ENCODE results near the gene SUGCT.

SUGCT gene

DNA sequence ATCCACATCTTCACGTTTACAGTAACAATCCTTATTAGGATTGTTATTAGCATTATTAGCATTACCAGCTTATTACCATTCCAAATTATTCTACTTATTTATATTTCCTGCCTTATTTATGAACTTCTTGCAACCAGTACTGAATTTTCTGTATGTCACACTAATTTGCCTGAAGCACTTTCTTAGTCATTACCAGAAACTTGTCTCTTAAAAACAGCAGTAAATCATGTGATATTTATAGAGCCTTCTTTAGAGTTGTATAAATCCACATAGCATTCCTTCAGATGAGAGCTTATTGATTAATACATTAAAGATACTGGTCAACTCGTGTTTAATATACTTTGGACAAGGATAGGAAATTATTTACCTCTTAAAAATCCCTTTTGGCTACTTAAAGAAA, 618.6 kb downstream of the SUGCT start:
- no peak for DNase-seq

DNA sequence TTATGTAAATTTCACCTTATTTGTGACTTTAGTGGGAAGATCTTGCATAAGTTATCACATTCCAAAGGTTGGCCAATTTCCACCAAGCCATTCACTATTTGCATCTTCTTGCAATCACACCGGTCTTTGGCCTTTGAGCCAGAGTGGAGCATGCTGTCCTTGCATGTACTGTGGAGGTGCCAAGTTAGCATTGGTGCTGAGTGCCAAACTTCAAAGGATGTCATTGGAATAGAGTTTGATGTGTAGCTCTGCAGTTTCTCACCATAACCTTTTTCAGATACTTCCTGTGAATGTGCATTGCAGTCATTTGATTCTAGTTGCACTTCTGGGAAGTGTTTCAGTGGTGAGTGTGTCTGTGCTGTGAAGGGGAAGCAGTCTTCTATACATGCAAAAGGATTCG, 620.6 kb downstream of the SUGCT start:
- DNase-seq: no peak

DNA sequence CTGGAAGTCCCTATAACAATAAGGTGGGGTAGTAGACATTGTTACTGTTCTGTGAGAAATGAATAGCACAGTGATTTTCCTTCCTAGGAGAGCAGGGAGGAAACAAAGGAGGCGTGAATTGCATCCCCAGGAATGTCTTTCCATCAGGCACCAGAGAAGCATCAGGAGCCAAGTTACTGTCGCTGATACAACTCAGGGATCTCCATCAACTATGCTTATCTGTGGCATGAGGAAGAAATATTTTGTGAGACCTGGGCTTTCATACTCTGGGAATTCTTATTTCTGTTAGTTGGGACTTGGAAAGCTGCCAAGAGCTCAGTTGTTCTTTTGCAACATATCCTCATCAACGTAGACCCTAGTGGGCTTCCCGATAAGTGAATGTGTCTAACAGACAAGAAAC, 622.3 kb downstream of the SUGCT start:
- no peak for DNase-seq

DNA sequence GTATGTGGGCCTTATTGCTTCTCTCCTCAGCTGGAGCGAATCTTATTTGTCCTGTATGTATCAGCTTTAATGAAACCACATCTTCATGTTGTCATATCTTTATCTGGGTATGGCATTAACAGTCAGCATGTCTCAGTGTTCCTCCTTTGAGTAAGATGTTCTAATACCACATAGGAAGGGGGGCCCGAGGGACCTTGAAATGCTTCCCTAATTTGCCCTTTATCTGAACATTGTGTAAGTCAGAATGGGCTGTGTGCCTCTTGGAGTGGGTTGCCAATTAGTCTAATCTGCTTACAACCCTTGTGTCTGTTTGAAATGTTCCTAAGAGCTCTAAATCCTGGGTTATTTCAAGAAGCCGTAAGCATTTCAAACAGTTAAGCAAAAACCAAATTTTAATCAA, 623.8 kb downstream of the SUGCT start:
- DNase-seq: no peak

DNA sequence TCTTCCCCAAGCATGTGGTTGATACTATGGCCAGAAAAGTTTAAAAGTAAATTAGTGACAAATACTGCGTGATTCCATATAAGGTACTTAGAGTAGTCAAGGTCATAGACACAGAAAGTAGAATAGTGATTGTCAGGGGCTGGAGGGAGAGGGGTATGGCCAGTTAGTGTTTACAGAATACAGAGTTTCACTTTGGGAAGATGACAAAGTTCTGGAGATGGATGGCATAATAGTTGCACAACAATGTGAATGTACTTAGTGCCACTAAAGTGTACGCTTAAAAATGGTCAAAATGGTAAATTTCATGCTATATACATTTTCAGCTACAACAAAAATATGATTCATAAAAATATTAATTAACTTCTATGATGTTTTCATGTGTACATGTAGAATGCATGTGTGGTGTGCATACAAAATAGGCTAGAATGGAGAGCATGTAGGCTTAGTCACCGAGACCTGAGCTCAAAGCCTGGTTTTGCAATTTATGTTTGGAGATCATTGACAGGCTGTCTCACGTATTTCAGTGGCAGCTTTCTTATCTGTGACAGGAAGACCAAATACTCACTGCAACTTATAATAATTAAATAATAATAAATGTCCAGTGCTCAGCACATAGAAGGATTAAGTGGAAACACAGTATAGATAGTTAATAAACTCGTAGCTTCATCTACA, 625.6 kb downstream of the SUGCT start:
- no peak for DNase-seq

DNA sequence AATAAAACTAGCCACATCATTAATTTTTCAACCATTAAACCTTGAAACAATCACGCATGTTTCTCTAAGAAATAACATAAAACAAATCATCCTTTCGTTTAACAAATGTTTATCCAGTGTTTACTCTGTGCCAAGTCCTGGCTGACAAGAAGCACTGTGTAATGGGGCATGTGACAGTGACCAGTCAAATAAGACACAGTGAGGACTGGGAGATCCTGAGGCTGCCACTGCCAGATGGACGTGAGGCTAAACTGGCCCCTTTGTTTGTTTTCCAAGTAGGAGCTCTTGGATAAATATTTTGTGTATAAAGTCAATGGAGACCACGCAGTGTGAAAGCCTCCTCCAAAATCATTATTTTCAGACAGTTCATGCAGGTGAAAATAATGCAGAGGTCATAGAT, 626.2 kb downstream of the SUGCT start:
- DNase-seq: no peak

DNA sequence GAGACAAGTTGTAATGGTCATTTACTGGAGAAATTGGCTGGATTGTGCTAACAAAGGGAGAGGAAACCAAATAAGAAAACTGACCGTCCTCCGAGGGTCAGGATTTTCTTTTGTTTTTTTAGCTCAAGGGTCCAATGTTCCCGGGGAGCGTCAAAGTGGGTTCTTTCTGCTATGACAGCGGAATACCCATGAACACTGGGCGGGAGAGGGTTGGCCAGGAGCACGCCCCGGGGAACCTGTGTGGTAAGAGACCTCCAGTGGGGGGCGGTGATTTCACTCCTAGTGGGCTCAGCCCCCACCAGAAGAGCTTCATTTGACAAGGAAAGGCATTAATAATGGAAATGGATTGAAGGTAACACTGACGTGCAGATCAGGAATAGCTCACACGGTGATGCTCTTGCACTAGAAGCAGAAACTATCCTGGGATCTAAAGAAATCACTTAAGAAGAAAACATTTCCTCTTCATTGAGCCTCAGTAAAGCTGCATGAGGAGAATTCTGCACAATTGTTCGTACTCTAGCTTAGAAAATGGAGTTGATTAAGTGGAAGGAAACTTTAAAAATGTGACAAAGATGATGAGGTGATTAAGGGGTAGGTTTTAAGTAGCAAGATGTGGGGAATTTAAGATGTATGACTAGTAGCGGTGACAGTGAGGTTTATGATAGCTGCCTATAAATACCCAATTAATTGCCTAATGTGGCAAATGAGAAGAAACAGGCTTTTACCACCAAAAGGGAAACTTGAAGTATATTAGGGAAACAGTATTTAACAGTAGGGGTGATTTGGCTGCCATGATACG, 627.2 kb downstream of the SUGCT start:
- DNase-seq: no peak

DNA sequence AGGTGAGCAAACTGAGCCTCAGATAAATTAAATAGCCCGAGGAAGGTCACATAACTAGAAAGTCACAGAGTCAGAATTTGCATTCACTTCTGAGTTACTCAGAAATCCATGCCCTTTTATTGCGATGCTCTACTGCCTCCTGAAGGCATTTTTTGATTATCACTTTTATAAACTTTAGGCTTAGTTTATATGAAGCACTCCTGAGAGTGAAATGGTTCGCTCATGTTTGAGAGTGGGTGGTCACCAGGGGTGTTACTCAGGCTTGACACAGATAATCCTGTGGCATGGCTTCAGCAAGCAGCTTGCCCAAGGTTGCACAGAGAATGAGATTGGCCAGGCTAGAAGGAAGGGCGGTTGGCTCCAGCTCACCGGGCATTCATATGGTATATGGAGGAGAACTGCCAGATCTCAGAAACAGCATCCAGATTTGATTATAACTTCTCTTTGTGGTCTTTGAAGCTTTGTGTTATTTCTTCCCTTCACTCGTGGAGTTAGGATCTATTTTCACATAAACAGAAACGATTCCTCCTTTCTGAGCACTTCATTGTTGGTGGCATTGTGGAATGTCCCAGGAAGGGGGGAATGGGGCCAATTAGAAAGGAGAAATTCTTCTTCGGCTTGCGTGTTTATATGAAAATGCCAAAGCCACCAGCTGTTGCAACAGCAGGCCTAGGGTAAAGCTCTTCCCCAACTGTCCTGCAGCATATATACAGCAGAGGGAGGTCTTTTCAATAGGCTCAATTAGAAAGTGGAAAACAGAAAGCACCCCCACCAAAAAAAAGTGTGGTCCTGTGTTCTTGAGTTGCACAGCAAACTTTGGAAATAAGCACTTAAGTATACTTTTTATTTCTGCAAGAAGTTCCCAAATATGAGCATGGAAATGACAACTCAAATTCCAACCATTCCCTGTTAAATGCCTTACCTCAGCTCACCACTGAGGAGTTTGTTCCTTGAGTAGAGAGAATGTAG, 628.8 kb downstream of the SUGCT start:
- DNase-seq: no peak

DNA sequence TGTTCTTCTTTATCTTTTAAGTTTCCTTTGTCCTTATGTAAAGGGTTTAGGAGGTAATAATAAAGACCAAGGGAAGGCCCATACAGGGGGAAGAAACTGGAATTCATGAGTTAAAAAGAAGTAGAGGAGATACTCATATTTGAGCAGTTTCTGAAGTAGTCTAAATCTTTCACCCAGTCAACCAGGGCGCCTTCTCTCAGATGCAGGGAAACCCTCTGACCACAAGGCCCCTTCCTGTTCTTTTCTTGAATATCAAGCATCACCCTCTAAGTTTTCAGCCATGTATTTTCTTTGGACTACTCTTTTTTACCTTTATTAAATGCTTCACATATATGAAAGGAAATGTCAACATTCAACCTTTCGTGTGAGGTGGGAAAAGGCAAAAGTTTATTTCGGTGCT, 630.8 kb downstream of the SUGCT start:
- no peak for DNase-seq

DNA sequence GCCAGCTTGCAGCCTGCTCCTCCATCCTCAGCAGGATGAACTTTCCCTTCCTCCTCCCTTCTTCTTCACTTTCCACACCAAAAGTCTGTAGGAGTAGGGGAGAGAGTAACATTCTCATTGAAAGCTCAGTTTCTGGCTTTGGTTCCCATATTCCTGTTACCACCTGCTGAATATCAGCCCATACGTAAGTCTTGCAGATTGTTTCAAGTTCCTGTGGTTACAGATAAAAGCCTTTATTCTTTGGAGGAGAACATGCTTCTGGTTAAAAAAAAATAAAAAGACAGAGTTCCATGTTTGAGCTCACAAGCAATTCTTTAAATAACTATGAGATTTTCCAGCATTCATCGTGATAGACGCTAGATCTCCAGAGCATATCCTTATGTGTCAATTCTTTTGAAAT, 637.3 kb downstream of the SUGCT start:
- no peak for DNase-seq

DNA sequence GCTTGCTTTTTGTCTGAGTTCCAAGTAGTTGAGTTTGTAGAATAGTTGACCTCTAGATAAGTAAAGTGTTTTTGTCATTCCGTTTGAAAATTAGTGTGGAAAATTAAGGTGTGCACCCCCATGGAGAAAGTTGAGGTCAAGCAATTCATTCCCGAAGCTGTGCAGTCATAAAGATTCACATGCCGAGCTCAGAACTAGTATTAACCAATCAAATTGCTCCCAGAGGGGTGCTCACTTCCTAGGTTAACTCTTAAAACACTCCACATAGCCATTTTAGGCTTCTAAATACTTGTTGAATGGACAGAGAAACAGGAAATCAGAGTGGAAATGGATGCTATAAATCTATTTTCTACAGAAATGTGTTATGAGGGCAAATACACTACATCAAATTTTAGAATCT, 638.9 kb downstream of the SUGCT start:
- DNase-seq: no peak

DNA sequence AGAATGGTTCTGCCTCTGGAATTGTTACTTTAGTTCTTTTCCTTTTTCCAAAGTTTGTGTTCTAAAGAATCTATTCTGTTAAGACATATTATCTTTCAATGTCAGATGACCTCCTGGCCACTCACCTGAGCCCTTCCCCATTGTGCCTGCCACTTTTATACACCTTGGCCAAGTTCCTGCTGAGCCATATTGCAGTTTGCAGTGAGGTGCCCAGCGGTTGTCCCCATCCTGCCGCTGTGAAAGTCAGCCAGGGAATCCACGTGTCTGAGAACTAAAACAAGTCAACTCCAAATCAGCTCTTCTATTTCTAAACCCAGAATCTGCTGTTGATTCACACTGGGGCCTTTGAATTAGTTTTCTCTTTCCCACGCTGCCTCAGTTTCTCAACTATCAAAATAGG, 641.1 kb downstream of the SUGCT start:
- no peak for DNase-seq

DNA sequence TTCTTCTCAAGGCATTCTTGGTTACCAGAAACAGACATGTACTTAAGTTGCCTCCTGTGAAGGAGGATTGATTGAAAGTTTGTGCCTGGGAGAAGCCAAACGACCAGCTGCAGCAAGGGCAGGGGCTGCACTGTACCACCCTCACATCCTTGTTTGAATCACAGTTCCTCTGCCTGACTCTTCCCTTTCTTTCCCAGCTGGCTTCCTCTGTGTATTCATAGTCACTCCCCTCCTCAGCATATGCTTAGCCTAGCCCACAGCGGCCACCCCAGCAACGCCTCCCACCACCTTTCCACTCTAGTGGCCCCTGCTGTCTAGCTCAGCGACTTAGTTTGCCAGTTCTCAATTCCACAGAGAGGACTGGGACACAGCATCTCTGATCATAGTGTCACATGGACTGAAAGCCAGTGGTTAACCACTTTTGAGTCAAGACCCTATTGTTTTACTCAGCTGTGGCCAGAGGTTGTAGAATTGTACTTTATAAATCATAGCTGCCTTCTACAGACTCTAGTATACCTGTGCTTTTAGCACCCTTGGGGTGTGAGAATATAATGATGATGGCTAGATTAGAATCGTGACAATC, 643.0 kb downstream of the SUGCT start:
- DNase-seq: no peak

DNA sequence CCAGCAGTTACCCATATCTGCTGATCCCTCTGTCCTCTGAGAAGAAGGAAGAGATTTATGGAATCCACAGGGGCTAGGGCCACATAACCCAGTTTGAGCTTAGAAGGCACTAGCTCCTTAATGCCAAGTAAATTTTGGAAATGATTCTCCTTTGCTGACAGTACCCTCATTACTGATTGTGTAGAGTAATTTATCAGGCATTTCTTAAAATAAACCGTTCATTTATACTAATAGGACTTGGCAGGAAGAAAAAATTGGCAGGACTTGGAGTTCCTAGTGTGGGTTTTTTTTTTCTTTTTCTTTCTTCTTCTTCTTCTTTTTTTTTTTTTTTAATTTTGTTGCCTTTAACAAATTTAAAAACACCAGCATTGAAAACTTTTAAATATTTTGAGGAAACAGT, 645.7 kb downstream of the SUGCT start:
- DNase-seq: no peak

DNA sequence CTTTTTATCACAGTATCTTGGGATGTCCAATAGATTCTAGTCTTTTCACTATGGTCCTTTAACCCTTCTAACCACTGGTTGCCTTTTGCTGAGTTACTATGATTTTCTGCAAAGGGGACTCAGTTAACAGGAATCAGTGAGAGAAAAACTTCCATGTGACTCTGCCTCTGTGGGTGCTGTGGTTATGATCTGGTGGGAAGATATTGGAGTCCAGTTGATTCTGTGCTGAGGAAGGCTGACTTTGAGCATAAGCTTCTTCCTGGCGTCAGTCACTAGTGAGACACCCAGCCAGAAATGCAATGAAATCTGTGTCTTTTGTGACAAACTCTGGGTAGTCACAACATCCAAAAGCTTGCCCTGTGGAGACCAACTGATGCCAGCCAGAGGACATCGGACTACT, 648.0 kb downstream of the SUGCT start:
- DNase-seq: no peak

DNA sequence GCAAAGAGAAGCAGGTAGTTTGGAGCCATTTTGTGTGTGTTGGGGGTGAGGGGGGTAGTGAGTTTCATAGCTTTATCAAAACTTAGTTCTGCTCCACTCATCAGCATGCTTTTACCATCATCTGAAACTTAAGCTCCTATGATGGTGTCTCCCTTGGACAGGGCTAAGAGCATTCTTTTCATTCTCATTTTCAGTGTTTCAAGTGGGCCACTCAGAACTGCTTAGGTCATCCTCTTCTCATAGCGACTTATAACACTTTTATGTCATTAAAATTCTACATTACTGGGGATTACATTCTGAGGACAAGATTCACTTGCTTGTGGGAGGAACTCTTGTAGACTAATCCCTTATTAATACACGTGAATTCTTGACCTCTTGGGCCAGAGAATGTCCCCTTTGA, 649.4 kb downstream of the SUGCT start:
- DNase-seq: no peak

DNA sequence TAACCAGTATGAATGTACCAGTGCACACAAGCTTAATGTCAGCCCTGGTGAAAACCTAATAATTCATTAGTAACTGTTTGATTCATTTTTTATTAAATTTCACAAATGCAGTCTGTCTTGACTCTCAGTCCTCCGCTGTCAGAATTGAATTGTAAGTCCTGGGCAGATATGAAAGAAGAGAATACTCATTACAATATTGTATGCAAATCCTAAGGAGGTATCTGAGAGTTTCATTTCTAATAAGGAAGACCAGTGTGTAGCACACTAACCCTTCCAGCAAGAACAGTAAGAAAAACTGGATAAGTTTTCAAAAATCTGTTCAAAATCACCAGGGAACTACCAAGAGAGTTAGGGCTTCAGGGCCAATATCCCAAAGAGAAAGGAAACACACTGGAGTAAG, 652.1 kb downstream of the SUGCT start:
- no peak for DNase-seq

DNA sequence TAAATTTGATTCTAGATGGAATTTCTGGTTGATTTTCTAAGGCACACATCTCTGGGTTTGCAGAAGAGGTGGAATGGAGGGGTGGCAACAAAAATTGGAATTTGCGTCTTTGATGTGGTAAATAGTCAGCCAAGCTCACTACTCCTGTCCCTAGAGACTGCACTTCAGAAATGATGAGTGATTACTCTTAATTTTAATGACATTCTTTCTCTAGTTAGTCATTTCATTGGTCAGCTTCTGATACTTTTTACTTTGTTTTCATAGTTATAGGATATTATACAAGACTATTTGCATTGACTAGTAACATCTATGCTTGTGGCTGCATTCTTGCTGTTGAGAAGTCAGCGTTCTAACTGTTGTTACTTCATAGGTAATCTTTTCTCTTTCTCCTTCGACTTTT, 658.3 kb downstream of the SUGCT start:
- no peak for DNase-seq

DNA sequence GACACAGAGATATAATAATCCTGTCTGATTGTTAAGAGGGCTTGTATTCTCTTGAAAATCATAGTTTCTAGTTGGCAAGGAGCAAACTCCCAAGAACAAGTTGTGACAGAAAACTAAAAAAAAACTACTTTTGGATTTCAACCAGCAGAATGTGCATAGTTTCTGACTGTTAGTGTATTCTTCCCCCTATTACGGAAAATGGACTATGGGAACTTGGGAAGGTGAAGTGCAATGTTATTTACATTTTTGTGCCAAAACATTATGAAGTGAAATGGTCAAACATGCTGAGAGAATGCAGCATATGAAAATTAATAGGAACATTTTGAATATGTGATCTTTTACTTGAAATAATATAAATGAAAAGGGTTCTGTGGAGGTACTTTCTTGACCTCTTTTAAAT, 660.8 kb downstream of the SUGCT start:
- no peak for DNase-seq

DNA sequence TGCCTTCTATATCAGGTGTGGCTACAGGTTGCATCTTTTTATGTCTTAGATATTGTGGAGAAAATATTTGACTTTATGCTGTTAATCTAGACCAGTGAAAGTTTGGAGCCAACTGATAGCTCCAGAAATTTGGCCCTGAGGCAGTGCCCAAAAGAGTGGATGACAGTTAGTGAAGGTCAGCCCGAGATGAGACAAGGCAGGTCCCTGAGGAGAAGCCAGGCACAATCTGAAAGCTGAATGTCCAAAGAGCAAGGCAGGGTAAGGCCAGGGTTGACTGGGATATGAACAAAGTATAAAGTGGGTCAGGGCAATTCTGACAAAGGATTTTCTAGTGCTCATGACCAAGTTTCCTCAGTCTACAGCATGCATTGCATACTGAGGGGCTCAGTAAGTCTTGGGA, 661.9 kb downstream of the SUGCT start:
- no peak for DNase-seq

DNA sequence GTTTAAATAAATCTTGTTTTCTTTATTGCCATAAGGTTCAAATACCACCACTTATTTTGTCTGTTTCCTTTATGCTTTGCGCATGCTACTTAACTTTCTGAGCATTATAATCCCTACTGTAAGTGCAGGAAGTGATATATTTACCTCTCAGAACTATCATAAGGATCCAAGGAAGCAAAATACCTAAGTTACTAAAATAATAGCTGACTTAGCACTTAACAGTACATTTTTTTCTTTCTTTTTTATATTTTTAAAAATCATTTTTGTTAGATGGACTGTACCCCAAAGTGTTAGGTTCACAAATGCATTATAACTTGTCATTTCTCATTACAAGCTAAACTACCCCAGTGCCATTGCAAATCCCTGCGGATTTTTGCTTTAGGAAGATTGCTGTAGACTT, 663.8 kb downstream of the SUGCT start:
- DNase-seq: no peak

DNA sequence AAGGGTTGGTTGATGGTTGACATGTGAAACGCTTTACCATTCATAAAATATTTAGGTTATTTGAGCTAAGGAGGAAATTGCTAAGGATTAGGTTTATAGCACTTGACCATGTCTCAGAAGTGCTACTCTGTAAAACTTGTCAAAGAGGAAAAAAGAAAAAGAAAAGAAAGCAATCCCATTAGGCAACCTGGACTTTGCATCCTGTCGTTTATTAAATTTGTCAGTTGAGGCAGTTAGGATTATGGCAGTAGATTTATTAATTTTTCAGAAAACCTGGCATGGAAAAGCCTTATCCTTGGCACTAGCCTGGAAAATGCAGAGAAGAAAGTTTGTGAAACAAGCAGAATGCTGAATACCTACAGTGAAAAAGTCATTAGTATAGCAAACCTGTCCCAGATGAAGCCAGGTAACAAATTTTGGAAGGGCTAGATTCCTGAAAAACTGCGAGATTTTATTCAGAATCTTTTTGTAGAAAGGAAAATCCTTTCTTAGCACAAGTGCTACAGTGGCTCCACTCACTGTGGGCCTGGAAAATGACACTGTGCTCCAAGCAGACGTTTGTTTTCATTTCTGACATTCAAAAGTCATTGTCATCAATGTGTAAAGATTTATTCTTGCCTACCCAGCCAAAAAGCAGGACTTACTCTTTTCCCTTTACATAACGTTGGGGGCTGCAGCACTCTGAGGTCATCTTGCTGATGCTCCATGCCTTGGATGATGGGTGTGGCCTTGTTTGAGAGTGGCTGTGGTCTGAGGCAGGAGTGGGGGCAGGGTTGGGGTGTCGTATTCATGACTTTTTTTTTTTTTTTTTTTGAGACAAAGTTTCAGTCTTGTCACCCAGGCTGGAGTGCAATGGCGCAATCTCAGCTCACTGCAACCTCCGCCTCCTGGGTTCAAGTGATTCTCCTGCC, 664.9 kb downstream of the SUGCT start:
- no peak for DNase-seq
